NCI-H1436 (cell line): ENCODE results near the gene CBX2.

ENCODE experiments used
- DNase-seq: peaks from one replicate; lab custom pipeline; 2025; lab: John Stamatoyannopoulos, UW

Gene CBX2

GRCh38 chr17:79800325-79801155, 22.6 kb downstream of the CBX2 start:
- DNase-seq, result peak; percentile 30

- DNase-seq, result no peak
Measured at GRCh38 chr17:79801156-79802038, 23.4 kb downstream of the CBX2 start.

DNA sequence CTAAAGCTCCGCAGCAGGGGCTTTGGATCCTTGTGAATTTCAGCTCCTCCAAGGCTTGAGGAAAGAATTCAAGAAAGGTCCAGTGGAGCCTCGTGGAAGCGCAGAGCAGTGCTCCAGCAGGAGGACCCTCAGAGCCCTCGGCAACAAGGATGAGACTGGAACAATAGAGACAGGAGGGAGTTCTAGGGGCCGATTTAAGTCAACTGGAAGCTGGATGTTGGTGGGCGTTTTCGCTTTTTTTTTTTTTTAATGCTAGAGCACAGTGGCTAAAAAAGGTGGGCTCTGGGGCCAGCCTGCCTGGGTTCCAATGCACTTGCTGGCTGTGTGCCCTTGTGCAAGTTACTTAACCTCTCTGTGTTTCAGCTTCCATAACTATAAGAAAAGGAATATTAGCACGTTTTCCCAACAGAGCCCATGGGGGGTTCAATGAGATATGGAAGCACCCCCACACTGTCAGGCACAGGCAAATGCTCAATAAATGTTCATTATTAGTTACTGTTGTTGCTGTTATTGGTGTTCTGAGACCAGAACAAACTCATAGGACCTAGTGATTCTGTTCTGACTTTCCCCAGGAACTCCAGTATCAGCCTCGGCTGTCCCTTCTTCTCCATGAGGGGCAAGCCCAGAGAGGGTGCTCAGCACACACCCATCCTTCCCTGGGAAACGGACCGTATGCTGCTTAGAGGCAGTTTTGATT, 24.2 kb downstream of the CBX2 start:
- no peak for DNase-seq

DNA sequence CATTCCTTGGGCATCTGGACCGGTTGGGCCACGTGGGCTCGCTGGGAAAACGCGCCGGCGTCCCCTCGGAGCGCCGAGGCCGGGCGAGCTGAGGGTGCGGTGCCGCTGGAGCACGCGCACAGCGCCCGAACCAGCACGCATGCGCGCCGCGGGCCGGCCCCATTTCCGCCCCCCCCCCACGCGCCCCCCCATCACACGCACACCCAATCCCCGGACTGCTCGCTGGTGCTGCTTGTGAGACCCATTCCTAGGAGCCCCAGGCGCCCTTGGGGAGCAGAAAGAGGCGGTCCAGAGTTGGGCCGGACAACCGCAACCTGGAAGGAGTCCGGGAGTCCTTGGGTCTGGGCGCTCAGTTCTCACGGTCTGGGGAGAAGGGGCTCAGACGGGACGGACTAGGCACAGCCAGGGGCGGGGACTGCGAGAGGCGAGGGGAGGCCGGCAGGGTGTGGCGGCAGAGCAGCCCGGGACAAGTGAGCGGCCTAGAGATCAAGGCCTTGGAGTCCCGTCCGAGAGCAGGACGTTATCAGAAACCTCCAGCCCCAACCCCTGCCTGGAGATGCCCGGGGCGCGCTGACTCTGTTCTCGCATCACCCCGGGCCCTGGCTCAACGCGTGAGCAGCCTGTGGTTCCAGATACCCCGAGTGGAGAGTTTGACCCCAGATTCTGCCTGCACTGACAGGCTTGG, 24.9 kb downstream of the CBX2 start:
- DNase-seq, result no peak

- DNase-seq, result no peak
Measured at GRCh38 chr17:79803421-79803996, 25.6 kb downstream of the CBX2 start.

GRCh38 chr17:79803997-79804855, 26.3 kb downstream of the CBX2 start:
- no peak for DNase-seq

DNA sequence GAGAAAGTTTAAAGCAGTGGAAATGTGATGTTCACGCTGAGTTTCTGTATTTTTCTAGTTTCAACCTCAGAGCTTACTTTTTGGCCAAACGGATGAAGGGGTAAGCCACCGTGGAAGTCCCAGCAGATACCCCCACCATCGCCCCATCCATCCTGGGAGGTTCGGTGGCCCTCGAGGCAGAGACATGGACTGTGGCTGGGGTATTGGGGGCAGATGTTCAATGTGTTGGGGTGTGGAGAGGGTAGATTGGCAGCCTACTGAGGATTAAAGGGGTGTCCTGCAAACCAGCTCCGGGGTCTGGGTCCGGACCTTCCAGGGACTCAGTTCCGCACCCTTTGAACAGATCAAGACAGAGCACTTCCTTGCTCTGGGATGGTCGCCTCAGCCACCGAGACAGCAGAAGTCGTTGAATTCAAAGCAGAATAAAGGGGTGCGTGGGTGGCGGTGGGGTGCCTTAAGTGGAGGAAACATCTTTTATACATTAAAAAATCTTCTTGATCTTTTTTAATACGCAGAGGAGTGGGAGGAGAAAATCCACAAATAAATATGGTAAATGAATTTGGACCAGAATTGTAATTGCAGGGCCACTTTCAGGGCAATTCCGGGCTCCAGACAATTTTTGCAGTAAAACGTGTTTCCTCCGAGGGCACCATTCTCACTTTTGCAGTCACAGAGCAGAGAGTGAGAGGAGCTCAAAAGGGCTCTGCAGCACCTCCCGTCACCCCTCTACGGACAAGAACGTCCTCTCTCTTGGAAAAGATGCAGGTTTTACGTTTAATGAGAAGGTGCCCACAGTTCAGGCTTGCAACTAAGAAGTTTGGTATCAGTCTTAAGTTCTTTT, 27.1 kb downstream of the CBX2 start:
- DNase-seq, result no peak

DNA sequence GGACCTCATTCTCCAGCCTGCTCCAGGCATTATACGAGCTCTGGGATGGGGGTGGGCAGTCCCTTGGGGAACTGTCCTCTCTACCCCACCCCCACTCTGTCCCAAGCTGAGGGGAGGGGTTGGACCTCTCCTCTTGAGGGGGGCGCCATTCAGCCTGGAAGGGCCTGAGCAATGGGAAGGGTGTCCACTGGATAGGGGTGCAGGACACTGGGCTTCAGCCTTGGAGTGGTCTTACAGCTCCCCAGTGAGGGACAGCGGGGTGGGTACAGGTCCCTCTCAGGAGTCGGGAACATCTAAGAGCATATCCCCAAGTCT, 28.5 kb downstream of the CBX2 start:
- DNase-seq, result no peak

- DNase-seq, result no peak
Measured at GRCh38 chr17:79806863-79807720, 29.1 kb downstream of the CBX2 start.

- DNase-seq, result peak; percentile 81
Measured at GRCh38 chr17:79808763-79809529, 31.0 kb downstream of the CBX2 start.

GRCh38 chr17:79809530-79810129, 31.7 kb downstream of the CBX2 start:
- DNase-seq, result no peak

DNA sequence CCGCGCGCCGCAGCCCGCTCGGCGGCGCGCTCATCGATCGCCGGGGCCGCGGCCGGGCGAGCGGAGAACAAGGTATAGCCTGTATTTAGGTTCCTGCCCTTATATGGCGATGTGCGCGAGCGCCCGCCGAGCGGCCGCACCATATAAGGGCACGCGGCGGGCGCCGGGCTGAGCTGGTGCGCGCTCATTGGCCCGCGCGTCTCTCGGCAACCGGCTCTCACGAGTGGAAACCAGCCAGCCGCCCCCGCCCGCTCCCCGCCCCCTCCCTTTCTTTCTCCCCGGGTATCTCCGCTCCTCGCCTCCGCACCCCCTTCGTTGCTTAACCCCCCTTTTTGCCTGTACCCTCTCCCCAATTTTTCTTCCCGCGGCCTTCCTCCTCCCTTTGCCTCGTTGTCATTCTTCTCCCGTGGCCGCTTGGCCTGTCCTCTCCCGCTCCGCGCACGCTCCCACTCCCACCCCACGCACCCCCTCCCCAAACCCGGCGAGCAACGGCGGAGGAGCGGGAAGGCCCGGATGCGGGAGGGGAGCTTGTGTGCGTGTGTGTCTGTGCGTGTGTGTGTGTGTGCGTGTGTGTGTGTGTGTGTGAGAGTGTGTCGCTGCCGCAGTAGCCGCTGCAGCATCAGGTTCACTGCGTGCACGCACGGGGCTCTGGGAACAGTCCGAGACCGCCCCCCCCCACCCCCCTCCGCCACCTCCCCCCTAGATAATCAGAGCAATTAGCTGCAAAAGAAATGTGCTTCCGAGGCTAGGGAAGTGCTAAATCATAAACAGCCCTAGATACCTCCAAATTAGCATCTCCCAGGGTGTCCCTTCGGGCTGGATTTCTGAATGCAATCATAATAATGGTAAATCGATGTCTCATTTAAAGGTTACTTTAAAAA, 32.4 kb downstream of the CBX2 start:
- DNase-seq, result peak; percentile 94

DNA sequence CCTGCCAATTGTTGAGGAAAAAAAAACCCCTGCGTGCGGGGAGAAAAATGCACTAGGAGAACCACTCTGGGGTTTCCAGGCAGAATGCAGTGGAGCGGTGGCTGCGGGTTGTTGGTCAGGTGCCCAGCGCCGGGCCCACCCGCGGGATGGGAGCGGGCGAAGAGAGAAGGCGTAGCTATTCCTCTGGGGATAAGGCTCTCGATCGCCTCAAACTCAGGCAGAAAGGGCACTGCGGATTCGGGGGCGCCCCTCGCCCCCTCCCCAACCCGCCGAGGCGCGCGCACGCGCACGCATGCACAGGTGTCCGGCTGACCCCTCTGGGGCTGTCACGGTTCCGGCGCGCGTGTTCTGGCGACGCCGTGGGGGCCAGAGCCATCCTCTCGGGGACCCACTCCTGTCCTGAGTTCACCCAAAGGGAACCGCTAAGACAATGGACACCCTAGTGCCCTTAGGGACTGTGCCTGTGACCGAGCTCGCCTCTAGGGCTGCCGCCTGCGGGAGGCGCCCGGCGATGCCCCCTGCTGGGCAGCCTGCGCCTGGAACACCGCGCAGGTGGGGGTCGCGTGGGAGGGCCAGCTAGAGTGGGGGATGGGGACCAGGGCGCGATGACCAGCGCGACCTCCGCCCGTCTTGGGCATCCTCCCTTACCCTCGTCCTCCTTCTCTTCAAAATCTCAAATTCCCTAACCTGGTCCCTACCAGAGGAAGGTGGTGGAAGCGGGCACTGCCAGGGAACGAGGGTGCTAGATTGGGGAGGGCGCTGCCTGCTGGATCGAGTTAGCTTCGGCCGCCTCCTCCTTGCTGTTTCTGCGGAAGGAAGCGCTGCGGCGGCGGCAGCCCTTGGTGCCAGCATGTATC, 33.3 kb downstream of the CBX2 start:
- peak; percentile 82 for DNase-seq

- DNase-seq, result no peak
Measured at GRCh38 chr17:79811868-79812352, 34.0 kb downstream of the CBX2 start.
